Stimulated activated naive CD4-positive, alpha-beta T cell treated with Interleukin-2 at 50 U/mL for 16 hours (primary cell): ENCODE results near the gene PHYKPL.

Experiments
- DNase-seq: peaks from one replicate; lab custom pipeline; 2025; lab: John Stamatoyannopoulos, UW

PHYKPL gene

DNA sequence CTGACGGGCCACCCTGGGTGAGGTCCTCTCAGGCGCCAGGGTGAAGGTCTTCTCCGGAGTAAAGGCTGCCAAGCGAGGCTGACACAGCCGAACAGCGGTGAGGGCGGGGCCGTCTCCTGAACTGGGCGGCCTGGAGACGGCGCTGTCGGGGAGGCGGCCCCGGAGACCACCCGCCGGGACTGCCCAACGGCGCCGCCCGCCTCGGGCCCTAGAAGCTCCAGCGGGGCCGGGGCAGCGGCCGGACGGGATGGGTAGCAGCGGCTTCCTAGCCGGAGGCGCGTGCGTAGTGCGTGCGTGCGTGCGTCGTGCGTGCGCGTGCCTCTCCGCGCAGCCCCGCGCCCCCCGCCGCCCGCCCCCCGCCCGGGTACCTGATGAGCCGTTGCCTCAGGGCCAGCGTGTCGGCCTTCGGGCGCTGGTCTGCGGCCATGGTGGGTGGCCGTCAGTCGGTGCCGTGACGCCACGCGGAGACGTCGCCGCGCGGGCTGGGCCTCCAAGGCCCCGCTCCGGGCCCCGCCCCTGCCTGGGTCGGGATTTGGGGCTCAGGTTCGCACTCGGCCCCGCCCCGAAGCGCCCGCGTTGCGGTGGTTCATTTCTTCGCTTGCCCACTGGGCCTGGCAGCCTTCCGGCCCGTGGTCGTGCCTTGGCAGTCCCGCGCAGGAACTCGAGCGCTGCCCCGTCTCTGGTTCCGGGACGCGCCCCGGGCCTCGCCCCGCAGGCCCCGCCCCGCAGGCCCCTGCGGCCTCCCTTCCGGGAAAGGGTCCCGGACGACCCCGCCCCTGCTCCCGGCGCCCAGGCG lies at the start of gene PHYKPL:
TSS of gene PHYKPL (minus strand) at position 679 of the 796 bp plus-strand sequence. CDS start at position 427, 252 bp downstream.
- DNase-seq = peak; percentile 77

DNA sequence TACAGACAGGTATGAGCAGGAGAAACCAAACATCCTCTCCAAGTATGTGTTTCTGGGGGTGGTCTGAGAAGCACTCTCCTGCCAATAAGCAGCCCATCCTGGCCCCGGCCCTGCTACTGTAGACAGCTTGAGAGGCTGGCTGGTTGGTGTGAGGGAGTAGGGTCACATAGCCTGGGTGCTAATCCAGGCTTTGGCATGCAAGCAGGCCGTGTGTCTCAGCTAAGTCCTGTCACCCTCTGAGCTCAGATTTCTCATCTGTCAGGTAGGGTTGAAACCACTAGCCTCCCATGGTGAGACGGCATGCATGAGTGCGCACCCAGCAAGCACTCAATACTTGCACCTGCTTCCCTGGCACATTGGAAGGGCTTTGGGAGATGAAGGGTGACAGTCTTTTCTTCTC lies 49.8 kb upstream of the PHYKPL start:
- DNase-seq = no peak

DNA sequence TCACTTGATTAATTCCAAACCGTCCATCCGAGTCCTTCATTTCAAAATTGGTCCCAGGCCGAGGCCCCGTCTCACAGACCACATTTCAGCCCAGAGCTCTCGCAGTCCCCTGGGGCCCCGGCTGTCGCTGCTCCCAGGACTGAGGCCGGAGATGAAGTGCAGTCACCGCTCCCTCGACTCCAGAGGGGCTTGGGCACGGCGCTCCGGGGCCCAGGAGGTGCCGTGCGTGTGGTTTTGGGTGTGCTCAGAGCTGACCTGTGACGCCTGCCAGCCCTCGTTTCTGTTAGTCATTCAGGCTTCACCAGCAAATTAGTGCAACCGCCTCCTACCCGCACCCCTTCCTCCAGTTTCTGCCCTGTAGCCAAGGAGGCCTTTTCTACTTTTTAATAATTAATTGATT lies 48.7 kb upstream of the PHYKPL start:
- no peak for DNase-seq

DNA sequence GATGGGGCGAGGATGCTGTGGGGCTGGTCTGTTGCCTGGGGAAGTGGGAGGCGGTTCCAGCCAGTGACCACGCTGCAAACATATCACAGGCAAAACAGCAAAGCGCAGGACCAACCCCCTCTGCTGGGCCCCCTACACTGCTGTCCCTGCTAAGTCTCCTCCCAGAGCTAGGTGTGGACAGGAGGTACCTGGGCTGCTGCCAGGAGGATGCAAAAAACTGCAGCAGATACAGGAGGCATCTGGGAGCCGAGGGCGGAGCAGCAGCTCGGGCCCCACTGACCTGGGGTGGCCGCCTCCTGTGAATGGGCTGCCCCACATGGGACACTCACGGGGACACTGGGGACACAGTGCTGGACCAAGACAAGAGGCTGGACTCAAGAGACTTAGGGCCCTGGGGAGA lies 48.0 kb upstream of the PHYKPL start:
- no peak for DNase-seq

DNA sequence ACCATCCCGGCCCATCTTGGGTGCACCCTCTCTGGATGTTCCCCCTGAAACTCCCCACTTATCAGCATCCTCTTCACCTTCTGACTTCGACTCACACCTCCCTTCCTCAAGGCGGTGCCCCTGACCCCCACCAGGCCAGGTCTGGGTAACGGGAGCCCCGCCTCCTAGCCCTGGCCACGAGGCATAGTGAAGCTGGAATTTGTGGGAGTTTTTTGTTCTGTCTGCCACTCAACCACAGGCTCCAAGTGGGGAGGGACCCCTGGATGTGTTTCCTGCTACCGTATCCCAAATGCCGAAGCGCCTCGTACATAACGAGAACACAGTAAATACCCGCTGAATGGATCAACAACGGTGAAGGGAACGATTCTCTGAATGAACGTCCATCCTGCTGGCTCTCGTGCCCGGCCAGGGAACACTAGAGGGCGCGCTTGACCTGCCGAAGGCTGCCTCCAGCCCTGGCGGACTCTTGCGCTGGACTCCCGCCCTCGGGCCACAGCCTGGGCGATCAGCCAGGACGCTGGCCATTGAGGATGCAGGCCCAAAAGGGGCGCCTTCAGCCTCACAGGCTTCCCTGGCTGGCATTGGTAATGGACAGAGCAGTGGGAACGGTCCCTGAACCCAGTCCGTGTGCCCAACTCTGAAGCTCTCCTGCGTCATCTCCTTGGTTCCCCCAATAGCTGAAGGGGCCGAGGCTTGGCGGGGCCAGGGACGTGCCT lies 47.3 kb upstream of the PHYKPL start:
- DNase-seq = peak; percentile 28

DNA sequence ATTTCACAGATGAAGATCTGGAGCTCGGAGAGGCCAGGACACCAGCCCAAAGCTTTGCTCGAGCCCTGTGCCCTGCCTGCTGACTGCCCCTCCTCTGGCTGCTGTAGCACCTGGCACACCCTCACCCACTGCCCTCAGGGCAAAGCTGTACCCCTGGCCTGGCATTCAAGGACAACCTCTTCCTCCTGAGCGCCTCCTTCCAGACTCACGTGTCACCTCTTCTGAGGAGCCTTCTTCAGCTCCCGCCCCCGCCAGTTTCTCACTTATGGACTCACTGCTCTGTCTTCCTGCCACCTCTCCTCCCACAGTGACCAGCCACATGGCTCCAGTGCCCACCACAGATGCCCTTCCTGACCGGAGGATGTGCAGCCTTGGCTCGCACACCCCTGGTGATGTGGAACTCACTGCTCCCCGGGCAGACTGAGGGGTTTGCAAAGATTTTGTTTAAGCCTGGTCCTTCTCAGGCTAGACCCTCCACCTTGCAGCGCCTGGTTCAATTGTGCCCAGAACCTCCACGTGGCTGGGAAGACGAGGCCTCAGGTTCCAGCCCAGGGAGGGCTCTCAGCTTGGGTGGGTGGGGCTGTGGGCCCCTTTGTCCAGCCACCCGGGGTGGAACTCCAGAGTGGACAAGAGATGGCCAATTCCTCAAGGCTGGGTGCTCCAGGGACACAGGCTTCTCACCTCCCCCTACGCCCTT lies 46.6 kb upstream of the PHYKPL start:
- no peak for DNase-seq

DNA sequence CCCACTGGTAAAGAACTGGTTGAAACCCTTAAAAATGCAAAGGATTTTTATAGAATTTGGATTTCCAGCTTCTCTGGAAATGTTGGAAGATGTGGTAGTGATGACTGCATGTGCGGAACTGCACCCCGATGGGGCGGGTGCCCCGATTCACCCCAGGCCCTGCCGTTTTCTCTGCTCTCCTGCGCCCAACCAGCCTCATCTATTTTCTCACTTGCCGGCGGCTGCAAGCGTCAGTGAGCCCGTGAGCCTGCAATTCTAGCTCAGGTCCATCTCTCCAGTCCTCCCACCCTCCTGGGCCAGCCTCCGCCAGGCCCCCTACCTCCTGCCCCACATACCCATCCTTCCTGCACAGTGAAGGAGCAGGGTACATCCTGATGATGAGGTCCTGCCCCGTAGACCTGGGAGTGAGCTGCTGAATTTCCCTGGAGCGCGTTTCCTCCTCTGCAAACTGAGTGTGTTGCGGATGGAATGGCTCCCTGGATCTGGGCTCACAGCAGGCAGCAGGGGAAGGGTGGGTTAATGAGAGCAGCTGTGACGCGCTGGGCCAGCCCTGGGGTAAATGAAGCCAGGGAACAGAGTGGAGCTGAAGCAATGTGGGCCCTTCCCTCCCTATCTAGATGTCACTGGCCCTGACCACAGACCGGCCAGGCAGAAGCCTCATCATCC lies 45.9 kb upstream of the PHYKPL start:
- no peak for DNase-seq

DNA sequence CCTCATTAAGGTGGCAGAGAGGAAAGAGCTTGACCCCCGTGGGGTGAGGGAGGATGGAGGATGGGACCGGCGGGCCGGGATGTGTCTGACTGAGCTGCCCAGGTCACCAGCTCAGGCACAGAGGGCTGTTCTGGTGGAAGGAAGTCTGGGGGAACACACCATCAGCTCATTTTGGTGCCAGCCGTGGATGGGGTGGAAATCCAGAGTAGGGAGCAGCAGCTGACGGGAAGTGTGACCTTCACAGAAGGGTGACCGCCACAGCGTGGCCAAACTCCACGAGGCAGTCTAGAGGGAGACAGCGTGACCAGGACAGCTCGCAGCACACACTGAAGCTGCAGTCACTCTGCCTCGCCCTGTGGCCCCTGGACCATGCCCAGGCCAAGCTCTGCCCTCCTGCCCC lies 45.3 kb upstream of the PHYKPL start:
- DNase-seq = no peak

DNA sequence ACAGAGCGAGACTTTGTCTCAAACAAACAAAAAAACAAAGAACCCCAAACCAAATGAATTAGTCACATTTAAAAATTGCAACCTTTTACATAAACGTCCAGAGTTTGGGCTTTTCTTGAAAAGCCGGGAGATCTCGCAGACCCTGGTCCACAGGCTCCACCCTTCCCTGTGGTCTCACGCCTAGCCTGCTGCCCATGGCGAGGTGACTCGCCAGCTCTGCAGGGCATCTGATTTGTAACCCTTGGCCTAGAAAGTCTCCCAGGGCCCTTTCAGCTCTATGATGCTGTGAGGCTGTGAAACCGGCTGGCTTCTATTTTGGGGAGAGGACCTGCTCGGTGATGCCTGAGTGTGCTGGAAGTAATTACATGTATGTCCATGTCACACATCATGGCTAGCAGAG lies 44.7 kb upstream of the PHYKPL start:
- no peak for DNase-seq

DNA sequence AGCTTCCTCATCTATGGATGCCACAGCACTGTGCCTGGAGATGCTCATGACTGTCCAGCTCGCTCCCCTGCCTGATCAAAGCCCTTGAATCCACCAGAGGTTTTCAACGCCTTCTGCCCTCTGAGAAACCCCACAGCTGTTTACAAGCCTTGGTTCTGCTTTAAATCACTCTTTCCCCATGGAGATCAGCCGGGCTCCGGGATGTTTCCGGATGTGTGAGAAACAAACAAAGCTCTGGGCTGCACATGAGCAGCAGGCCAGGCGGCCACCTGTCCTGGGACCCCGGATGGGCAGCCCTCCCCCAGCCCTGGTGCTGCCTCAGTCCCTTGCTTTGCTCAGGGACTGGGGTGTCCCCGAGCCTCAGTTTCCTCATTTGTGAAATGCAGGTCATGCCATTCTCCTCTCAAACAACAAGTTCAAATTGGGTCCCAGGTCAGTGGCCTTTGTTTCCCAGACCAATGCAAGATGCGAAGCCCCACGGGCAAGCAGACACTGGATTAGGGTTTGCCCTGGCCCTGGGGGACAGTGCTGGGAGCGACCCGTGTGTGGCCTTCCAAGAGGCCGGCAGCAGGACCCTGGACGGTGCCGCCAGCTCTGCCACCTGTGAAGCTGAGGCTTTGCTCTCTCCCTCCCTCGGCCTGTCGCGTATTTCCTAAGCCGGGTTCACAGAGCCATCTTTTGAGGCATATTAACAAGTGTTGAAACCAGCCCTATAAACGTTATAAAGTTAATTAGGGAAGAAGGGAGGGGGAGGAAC lies 42.4 kb upstream of the PHYKPL start:
- DNase-seq = no peak

DNA sequence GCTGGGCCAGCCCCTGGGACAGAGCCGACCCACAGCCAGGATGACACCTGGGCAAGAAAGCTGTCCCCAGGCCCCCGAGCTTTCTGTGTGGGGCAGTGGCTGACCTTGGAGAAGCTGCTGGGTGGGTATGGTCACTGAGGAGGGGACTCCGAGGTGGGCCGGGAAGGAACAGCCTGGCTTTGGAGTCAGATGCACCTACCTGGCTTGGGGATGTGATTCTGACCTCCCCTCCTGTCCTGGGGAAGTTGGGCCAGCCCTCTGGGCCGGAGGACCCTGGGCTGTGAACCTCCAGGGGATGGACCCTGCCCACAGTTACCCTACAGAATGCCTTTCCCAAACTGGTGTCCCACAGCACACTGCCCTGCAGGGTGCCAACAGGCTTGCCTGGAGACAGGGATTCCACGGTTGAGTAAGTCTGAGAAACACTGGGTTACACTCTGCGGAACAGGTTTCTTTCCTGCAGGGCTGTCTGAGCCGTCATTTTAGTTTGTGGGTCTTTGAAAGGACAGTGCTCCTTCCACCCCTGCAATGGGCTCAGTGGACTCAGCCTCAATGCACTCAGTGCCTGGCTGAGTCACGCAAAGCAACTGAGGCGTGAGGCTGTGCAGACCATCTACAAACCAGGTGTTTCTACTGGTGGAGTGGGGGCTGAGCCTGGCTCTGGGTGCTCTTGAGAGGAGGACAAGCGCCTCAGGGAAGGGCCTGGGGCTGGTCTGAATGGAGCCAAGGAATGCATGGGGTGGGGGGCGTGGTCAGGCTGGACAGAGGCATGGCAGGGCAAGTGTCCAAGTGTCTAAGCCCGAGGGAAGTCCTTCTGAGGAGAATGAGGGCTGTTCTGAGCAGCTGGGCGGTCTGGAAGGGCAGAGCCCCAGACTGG lies 41.3 kb upstream of the PHYKPL start:
- DNase-seq = no peak

DNA sequence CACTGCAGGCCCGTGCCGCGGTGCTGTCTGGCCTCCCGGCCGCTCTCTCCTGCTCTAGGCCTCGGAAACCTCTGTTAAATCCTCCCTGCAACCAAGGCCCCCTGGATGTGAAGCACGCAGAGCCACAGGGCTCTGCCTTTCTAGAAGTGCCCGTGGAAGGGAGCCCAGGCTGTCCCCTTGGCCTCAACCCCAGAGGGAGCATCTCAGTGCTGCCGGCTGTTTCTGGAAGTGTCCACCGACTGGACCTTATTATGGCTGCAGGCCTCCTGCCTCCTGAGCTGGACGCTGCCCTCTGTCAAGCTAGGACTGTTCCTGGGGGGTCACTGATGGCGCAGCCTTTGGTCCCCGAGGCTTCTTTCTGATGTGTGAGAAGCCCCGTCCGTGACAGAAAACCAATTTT lies 40.4 kb upstream of the PHYKPL start:
- DNase-seq = no peak

DNA sequence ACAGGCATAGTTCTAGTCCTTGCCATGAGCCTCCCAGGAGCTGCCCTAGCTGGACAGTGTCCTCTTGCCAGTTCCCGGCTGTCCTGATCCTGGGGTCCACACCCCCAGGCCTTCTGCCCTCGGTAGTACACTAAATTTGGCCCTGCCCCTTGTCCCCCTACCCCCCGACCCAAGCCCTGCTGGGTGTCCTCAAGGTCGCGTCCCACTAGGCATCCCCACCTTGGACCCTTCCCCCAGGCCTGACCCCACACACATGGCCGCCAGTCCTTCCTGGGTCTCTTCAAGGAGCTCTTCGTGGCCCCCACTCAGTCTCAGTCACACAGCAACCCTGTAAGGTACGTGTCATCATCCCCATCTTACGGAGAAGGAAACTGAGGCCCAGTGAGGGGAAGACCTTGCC lies 40.0 kb upstream of the PHYKPL start:
- no peak for DNase-seq

DNA sequence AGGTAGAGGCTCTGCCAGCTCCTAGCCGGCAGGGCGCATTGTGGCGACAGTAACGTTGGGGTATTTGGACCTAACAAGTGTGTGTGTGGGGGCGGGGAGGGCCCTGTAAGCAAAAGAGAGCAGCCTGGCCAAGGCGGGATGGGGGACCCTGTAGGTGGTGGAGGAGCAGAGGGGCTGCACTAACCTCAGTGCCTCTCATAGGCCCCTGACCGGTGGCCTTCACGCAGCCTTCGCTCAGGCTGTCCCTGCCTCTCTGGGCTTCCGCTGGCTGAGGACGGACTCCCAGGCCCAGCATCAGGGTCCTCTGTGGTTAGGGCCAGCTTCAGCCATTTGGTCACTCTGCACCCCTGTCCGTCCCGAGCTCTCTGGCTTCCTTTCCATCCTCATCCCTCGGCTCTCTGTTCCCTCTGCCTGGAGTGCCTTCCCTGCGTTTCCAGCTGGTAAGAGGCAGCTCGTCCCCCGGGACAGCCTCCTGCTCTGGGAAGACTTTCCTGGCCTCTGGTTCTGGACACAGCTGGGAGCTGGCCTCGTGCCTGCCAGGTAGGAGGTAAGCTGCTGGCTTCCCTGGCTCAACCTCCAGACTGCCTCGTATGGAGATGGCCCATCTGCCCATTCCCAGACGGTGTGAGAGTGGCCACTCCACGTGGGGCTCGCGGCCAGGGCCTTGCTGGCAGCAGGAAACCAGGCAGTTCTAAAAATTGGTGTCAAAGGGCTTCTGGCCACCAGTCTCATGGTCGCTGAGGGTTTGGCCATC lies 39.3 kb upstream of the PHYKPL start:
- no peak for DNase-seq

DNA sequence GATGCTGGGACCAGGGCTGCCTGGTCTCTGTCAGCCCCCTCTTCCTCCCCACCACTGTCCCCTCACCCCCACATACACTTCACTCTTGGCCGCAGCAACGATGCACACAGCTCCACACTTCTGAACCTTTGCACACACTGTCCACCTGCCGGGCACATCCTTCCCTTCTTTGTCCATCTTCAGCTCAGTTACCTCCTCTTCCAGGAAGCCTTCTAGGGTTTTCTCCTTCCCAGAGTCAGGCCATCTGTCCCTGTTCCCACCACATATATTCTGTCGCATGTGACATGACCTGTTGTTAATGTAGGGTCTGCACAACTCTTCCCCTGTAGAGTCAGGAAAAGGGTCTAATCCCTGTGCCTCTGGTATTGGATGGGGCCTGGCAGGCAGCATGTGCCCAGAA lies 38.6 kb upstream of the PHYKPL start:
- DNase-seq = no peak

DNA sequence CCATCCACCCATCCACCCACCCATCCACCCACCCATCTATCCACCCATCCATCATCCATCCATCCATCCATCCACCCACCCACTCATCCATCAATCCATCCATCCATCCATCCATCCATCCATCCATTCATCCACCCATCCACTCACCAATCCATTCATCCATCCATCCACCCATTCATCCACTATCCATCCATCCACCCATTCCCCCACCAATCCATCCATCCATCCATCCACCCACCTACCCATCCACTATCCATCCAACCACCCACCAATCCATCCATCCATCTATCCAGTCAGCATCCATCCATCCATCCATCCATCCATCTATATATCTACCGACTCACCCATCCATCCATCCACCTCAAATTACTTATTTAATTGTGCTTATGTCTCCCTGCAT lies 36.9 kb upstream of the PHYKPL start:
- DNase-seq = no peak

DNA sequence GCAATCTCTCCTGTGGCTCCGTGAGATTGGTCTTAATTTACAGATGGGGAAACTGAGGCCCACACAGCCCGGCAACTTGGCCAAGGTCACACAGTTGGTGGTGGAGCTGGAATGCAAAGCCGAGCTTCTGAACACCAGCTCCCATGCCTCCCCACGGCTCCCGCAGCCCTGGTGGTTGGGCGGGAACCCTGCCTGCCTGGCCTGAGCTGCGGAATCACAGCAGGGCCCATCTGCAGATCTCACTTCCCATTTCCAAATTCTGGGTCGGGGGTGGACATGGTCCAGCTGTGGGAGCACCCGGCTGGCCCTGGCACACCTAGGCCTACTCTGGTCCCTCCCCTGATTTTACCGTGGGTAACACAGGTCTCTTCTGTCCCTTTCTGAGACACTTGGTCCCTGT lies 35.3 kb upstream of the PHYKPL start:
- no peak for DNase-seq

DNA sequence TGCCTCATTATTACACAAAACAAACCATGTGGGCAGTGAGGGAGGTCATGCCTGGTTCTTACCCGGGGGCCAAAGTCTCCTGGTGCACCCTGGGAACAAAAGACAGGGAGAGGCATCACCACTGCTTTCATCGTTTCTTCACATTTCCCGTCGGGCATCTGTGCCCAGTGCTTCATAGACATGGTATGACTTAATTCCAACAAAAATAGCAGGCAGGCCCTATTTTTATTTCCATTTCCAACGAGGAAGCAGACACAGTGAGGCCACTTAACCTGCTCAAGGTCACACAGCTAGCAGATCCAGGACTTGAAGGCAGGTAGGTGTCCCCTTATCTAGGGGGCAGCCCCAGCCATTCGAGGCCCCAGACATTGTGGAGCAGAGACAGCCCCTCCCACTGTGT lies 34.6 kb upstream of the PHYKPL start:
- DNase-seq = no peak

DNA sequence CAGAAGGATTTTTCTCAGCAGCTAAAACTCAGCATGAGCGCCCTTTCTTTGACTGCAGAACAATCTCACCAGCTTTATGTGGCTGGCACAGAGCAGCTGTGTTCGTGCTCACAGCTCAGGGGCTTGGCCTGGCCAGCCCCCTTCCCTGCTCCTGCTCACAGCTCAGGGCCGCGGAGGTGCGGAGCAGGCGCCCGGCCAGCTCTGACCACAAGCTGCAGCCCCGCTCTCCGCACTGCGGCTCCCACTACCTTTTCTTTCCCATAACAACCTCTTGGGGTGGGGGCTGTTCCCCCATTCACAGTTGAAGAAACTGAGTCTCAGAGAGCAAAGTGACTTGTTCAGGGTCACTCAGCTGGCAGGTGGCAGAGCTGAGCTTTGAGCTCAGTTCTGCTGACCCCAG lies 34.0 kb upstream of the PHYKPL start:
- DNase-seq = no peak

DNA sequence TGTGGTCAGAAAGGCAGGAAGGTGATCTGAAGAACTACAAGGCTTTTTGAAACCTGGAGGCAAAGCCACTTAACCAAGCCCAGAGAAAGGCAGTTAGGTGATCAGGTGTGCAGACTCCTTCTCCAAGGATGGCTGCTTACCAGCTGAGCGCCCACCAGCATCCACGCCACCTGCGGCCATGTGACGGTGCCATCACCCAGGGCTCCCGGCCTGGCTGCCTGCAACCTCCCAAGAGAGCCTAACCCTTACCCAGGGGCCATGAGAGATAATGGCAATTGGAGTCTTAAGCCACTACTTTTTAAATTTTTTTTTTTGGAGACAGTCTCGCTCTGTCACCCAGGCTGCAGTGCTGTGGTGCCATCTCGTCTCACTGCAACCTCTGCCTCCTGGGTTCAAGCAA lies 33.1 kb upstream of the PHYKPL start:
- DNase-seq = no peak
